ENCODE measurements around the gene PEA15.

Gene PEA15

DNA sequence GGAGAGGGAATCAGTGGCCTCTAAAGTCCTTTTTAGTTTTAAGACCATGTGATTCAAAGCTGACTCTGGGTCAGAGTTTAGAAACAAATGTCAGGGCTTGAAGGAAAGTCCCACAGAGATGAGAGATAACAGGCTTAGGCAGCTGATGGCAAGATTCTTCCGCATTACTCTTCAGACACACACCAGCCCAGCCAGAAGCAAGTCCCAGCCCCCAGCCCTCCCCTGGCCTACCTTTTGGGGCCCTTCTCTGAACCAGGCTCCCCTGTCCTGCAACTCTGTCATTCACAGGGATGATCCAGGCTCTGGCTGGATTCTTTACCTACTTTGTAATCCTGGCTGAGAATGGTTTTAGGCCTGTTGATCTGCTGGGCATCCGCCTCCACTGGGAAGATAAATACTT, 28.0 kb upstream of the PEA15 start:
- ChIA-PET POLR2A (no interaction called here), CTCF (interaction anchor here (1.0 kb wide), 2 partner anchors 16 to 200 kb away, joined by 3 read pairs; no protein-coding TSS in a partner anchor)
- TF ChIP-seq, protein P1, sequence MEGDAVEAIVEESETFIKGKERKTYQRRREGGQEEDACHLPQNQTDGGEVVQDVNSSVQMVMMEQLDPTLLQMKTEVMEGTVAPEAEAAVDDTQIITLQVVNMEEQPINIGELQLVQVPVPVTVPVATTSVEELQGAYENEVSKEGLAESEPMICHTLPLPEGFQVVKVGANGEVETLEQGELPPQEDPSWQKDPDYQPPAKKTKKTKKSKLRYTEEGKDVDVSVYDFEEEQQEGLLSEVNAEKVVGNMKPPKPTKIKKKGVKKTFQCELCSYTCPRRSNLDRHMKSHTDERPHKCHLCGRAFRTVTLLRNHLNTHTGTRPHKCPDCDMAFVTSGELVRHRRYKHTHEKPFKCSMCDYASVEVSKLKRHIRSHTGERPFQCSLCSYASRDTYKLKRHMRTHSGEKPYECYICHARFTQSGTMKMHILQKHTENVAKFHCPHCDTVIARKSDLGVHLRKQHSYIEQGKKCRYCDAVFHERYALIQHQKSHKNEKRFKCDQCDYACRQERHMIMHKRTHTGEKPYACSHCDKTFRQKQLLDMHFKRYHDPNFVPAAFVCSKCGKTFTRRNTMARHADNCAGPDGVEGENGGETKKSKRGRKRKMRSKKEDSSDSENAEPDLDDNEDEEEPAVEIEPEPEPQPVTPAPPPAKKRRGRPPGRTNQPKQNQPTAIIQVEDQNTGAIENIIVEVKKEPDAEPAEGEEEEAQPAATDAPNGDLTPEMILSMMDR (IDR thresholded peaks at IDR 0.05; ENCODE audit: control extremely low read depth, extremely low read depth, low read depth, missing control alignments) = no peak
- no peak for DNase-seq (ENCODE audit: extremely low spot score)

DNA sequence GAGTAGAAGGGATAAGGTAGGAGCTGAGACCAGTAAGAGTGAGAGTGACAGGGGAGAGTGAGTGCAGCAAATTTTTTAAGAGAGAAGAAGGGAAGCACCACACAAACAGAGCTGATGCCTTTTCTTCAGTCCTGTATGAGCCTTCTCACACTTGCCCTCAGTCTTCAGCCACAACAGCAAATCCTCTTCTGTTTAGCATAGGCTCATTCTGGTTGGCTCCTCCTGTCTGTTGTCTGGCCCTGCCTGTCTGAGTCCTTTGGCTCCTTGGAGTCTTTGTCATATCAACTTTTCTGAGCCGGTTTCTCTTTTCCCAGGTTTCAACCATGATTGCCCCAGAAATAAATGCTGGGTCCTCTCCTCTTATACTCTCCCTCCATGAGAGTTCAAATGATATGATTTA, 27.5 kb upstream of the PEA15 start:
- no peak for DNase-seq (ENCODE audit: extremely low spot score)
- POLR2A ChIA-PET = no interaction called here
- CTCF ChIA-PET = interaction anchor here (1.0 kb wide), 2 partner anchors 16 to 199 kb away, joined by 3 read pairs; no protein-coding TSS in a partner anchor

DNA sequence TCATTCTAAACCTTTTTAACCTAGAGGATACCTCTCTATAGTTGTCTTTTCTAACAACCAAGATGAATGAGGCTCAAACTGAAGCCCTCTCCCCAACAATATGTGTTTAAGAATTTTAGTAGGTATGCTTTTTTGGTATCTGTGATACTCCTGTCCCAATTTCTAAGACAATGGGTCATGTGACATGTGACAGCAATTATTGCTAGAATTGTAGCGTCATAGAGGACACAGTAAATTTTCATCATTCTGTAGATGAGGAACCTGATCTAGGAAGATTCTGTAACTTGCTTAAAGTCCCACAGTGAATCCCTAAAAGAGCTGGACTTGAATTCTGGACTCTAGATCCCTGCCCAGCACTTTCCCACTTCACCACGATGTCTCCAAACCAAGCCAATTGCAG, 26.5 kb upstream of the PEA15 start:
- no peak for DNase-seq (ENCODE audit: extremely low spot score)
- ChIA-PET POLR2A (no interaction called here), CTCF (interaction anchor here (1.2 to 1.5 kb wide), 3 partner anchors 15 to 198 kb away, joined by 3 to 4 read pairs (median 4); no protein-coding TSS in a partner anchor)
- TF ChIP-seq, protein P1 (IDR thresholded peaks at IDR 0.05; ENCODE audit: control extremely low read depth, extremely low read depth, low read depth, missing control alignments) = no peak

More for the DNA sequence above, 27.5 kb upstream of the PEA15 start:
- TF ChIP-seq, protein P1 (IDR thresholded peaks at IDR 0.05; ENCODE audit: control extremely low read depth, extremely low read depth, low read depth, missing control alignments) = no peak

DNA sequence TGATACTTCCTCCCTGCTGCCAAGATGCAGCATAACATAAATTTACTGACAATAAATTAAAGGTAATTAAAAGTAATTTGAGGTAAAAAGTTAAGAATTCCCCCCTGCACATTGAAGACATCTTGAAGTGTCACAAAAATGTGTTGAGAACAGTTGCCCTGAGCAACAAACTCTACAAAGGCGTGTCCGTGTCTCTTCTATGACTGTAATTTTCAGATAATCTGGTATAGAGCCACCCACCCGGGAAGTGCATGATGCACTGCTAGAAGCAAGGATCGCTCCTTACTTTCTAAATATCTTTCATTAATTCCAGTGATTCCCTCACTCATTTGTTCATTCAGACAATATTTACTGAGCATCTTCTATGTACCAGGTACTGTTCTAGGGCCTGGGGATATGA, 25.8 kb upstream of the PEA15 start:
- CTCF ChIA-PET = interaction anchor here (0.7 to 1.5 kb wide), 4 partner anchors 10 to 197 kb away, joined by 3 to 4 read pairs (median 4); no protein-coding TSS in a partner anchor
- TF ChIP-seq, protein P1 (IDR thresholded peaks at IDR 0.05; ENCODE audit: control extremely low read depth, extremely low read depth, low read depth, missing control alignments) = no peak
- POLR2A ChIA-PET = no interaction called here

DNA sequence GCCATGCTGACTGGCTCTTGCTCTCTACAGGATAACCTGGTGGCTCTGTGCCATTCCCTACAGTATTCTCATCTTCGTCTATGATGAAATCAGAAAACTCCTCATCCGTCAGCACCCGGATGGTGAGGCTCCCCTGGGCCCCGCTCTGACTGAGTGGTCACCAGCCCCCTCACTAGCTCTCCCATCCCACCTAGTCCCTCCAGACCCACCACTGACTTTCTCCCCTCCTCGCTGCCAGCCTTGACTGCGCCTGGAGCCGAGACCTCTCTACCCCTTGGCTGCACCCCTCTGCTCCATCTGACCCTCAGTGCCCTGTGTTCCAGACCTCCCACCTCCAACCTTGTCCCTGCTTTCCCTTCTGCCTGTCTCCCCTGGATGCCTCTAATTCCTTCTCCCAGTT, 18.9 kb upstream of the PEA15 start:
- POLR2A ChIA-PET = no interaction called here
- no peak for DNase-seq (ENCODE audit: extremely low spot score)
- TF ChIP-seq, protein P1 (IDR thresholded peaks at IDR 0.05; ENCODE audit: control extremely low read depth, extremely low read depth, low read depth, missing control alignments) = no peak
- CTCF ChIA-PET = interaction anchor here (0.7 to 1.3 kb wide), 3 partner anchors 17 to 190 kb away, joined by 3 to 4 read pairs (median 3); no protein-coding TSS in a partner anchor

More for the DNA sequence above, 25.8 kb upstream of the PEA15 start:
- no peak for DNase-seq (ENCODE audit: extremely low spot score)

DNA sequence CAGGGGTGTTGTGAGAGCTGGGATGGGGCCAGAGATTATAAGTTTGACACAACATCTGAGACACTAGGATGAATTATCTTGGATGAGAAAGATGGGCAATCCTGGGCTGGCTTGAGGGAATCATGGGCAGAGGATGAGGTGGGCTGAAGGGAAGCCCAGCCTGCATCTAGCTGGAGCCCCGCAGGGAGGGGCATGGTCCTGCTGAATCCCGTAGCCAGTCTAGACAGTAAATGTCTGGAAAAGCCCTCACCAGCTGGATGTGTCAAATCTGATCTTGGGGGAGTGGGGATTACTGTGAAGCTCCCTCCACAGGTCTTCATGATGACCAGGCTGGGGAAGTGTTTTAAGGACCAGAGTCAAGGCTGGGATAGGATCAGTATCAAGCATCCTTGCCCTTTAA, 18.5 kb upstream of the PEA15 start:
- POLR2A ChIA-PET = no interaction called here
- DNase-seq (ENCODE audit: extremely low spot score) = no peak
- CTCF ChIA-PET = interaction anchor here (0.7 to 7.2 kb wide), 6 partner anchors 9 to 190 kb away, joined by 3 to 126 read pairs (median 3); no protein-coding TSS in a partner anchor
- TF ChIP-seq, protein P1 (IDR thresholded peaks at IDR 0.05; ENCODE audit: control extremely low read depth, extremely low read depth, low read depth, missing control alignments) = no peak

Measured in GM10248 (cell line).